ENCODE measurements around the gene ABHD1.
"Not testable (repeated sequence)": the region's sequence is repeated elsewhere in the genome, so short reads cannot be mapped to it uniquely, and the experiment has no call there.

ABHD1 gene

GRCh38 chr2:27170581-27171337 is 47.1 kb downstream of the ABHD1 start:
- no peak for DNase-seq

DNA sequence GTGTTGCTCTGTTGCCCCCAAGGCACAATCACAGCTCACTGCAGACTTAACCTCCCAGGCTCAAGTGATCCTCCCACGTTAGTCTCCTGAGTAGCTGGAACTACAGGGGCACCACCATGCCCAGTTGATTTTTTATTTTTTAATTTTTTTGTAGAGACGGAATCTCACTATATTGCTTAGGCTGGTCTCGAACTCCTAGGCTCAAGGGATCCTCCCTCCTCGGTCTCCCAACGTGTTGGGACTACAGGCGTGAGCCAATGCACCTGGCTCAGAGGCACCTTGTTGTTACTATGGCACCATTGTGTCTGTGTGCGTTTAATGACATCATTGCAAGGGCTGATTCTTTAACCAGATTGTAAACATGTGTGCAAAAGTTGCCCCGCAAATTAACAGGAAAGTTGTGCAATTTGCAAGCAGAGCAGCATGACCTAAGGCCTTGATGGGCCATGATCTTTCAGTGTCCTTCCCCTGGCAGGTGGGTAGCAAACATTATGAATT is 47.8 kb downstream of the ABHD1 start:
- no peak for DNase-seq

DNA sequence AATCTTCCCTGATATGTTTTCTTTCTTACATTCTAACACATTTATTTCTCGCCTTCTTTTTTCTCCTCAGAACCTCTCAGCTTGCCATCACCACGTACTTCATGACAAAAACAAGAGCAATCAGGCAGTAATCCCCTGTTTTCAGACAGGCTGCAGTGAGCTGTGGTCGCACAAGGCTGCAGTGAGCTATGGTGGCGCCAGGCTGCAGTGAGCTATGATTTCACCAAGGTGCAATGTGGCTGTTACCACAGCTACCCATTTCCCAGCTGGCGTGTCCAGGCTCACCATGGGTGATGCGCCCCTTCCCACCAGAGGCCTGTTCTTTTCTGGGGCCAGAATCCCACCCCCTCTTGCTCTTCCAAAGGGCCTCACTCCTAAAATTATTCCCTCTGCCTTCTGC is 51.0 kb downstream of the ABHD1 start:
- no peak for DNase-seq

DNA sequence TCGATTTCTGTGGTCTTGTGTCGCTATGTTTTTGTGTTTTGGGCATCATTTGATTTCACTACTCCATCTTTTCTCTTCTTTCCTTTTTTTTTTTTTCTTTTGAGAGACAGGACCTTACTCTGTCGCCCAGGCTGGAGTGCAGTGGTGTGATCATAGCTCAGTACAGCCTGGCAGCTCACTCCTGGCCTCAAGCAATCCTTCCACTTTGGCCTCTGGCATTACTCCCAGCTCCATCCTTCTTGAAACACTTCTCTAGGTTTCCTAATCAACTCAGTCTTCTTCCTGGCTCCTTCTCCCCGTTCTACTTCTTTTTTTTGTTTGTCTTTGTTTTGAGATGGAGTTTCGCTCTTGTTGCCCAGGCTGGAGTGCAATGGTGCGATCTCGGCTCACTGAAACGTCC is 51.7 kb downstream of the ABHD1 start:
- DNase-seq, result no peak

GRCh38 chr2:27175781-27176180 is 52.2 kb downstream of the ABHD1 start:
- DNase-seq, result not testable (repeated sequence)

DNA sequence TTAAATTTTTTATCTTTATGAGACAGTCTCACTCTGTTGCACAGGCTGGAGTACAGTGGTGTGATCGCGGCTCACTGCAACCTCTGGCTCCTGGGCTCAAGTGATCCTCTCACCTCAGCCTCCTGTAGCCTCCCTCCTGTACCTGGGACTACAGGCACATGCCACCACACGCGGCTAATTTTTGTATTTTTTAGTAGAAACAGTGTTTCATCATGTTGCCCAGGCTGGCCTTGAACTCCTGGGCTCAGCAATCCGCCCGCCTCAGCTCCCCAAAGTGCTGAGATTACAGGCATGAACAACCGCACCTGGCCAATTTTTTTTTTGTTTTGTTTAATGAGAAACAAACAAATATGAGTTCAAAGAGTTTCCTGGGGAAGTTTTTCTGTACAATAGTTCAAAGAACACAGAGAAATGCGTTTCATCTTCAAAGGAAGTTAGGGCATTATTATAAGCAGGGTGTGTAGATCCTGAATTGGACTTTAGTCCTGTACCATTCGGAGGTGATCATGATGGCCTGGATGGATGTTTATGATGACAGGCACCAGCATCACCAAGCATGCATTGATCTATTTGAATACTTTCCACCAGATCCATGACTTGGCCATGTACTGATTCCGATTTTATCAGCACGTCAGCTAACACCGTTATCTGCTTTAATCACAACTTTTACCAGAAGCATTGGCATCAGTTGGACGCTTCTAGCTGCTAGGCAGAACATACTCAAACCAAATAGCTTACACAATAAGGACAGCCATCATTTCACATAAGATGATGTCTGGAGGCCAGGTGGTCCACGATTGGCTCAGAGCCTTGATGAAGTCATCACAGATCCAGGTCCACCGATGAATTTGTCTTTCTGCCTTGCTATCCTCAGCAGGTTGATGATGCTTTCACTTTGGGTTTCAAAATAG is 54.1 kb downstream of the ABHD1 start:
- no peak for DNase-seq

GRCh38 chr2:27178469-27178868 is 54.9 kb downstream of the ABHD1 start:
- DNase-seq, result no peak

GRCh38 chr2:27179344-27180000 is 55.9 kb downstream of the ABHD1 start:
- DNase-seq, result no peak
